HG03575 (cell line): Measurements from ENCODE around the gene OXA1L.
"Not testable (repeated sequence)": the region's sequence is repeated elsewhere in the genome, so short reads cannot be mapped to it uniquely, and the experiment has no call there.

Experiments
- ATAC-seq: cut with Tn5 transposase; IDR thresholded peaks from one replicate; pipeline ENCODE4 v1.9.1; 2021; ENCODE audit not compliant: unreplicated experiment, insufficient number of reproducible peaks, low FRiP score; ENCODE audit errors: extremely low read depth

Gene OXA1L

DNA sequence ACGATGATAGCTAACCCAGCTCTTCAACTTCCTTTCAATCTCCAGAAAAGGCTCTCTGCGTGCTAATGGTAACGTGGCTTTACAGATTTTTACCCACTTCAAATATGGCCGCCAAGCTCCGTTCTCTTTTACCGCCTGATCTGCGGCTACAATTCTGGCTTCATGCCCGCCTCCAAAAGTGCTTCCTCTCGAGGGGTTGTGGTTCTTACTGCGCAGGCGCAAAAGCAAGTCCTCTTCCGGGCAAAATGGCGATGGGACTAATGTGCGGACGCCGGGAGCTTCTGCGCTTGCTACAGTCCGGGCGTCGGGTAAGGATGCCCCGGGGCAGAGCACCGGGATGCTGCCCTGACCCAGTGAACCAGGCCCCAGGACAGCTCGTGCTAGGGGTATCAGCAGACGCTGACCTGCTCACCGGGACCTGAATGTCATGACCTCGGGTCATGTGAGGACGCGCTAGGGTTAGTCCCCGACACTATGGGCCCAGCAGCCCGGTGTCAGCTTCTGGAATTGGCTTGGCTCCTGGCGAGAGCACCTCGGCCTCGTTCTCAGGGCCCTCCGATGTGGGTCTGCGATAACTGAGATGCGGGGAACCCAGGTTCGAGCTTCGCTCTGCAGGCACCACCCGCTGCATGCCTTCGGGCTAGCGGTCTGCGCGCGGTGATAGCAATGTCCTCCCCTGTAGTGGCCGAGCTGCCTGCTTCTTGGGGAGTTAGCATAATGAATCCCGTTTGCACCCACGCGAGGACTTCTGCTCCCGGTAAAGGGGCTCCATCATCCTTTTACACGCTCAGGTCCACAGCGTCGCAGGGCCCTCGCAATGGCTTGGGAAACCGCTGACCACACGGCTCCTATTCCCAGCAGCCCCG is at the start of gene OXA1L:
TSS of gene OXA1L (plus strand) at position 232 of the 866 bp plus-strand sequence. CDS start at position 246, 14 bp downstream.
- ATAC-seq: no peak

DNA sequence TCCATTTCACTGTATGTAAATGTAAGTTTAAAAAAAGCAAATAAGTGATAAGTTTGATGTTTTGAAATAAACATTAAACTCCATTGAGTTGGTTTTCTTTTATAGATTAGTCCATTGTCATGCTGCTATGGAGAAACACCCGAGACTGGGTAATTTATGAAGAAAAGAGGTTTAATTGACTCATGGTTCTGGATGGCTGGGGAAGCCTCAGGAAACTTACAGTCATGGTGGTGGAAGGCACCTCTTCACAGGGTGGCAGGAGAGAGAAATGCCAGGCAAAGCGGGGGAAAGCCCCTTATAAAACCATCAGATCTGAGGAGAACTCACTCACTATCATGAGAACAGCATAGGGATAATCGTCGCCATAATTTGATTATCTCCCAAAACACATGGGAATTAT is 48.4 kb upstream of the OXA1L start:
- ATAC-seq: no peak

DNA sequence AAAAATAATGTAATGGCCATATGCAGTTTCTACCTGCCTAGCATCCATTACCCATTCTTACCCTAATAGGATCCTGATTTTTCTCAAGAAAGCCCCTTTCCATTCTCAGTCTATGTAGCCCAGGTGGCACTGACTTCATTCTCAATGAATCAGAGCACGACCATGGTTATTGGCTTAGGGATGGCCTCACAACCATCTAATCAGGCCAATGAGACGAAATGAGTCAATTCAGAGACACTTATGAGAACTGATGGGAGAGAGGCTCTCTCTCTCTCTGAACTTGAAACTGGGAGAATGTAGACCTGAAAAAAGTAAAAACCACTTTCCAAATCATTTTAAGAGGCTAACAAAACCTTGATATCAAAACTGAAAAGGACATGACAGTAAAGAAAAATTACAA is 45.3 kb upstream of the OXA1L start:
- no peak for ATAC-seq

DNA sequence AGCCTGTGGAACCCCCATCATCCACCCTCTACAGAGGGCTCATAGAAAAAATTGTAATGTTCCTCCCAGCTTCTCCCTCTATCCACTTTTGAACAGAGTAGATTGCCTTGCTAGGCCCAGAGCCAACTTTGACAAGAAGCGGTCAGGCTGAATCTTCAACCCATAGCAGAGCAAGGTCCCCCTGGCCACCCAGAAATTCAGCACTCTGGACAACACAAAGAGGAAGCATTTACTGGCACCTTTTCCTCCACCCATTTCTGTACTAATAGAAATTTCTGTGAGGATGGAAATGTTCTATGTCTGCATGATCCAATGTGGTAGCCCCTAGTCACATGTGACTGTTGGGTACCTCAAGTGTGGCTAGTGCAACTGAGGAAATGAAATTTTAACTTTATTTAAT is 42.7 kb upstream of the OXA1L start:
- no peak for ATAC-seq

DNA sequence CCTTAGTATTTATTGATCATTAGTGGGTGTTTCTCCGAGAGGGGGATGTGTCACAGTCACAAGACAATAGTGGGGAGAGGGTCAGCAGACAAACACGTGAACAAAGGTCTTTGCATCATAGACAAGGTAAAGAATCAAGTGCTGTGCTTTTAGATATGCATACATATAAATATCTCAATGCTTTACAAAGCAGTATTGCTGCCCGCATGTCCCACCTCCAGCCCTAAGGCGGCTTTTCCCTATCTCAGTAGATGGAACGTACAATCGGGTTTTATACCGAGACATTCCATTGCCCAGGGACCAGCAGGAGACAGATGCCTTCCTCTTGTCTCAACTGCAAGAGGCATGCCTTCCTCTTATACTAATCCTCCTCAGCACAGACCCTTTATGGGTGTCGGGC is 41.6 kb upstream of the OXA1L start:
- ATAC-seq: not testable (repeated sequence)

DNA sequence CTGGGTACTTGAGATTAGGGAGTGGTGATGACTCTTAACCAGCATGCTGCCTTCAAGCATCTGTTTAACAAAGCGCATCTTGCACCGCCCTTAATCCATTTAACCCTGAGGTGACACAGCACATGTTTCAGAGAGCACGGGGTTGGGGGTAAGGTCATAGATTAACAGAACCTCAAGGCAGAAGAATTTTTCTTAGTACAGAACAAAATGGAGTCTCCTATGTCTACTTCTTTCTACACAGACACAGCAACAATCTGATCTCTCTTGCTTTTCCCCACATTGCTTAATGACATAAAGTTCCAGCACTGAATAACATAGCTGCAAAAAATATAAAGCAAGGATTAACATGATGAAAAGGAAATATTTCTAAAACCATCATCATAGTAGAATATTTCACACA is 41.1 kb upstream of the OXA1L start:
- not testable (repeated sequence) for ATAC-seq

DNA sequence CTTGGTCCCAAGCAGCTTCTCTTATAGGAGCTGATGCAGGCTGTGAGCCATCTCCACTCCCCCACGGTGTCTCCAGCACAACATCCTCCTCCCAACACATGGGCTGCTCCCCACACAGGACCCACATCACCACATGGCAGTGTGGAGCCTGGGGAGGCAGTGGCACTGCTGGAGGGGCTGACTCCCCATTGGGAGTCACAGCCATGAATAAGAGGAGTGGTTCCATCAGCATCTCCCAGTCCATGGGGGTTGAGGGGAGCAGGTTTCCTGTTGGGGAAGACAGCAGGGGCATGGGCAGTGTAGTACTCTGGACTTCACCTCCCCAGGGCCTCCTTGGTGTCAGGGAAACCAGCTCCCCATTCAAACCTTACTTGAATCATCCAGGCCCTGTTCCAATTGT is 40.5 kb upstream of the OXA1L start:
- no peak for ATAC-seq

DNA sequence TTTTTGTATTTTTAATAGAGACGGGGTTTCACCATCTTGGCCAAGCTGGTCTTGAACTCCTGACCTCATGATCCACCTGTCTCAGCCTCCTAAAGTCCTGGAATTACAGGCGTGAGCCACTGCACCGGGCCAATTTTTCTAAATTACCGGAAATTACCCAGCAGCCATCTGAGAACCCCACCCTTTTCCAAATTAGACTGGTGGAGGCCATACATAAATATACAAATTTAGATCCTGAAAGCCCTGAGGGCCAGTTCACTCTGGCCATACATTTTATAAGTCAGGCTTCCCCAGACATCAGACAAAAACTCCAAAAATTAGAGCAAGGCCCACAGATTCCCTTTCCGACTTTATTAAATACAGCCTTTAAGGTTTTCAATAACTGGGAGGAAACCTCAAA is 34.4 kb upstream of the OXA1L start:
- ATAC-seq: not testable (repeated sequence)

DNA sequence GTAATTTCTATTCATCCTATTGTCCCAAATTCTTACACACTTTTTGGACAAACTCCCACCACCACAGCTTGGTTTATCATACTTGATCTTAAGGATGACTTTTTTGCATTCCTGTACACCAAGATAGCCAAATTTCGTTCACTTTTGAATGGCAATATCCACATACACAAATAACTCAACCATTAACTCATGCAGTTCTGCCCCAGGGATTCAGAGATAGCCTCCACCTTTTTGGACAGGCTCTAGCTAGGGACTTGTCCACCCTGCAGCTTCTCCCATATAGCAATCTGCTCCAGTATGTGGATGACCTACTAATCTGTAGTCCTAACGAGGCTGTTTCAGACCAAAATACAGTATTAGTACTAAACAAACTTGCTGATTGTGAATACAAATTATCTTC is 32.7 kb upstream of the OXA1L start:
- ATAC-seq: no peak

DNA sequence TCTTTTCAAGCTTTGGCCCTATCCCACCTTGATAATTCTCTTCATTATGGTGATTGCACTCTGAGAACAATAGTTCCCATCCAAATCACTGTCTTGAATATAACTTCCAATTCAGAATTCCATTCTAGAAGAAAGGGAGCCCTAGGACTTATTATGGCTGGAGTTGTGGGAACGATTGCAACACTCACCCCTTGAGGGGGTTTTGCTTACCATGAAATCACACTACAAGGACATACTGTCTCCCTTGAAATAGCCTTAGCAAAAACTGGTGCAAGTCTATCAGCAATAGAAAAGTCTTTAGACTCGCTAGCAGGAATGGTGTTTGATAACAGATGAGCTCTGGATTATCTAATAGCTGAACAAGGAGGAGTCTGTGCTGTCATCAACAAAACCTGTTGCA is 31.4 kb upstream of the OXA1L start:
- no peak for ATAC-seq

DNA sequence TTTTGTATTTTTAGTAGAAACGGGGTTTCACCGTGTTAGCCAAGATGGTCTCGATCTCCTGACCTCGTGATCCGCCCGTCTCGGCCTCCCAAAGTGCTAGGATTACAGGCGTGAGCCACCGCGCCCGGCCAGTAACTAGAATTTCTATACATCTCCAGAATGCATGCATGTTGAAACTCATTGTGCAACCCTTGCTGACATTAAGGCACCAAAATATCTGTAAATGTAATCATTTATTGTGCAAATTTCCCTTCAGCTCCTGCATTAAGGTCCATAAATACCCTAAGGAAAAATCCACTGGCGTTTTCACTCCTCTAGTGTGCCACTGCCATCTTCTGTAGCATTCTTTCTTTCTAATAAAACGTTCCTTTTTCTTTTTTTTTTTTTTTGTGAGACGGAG is 30.1 kb upstream of the OXA1L start:
- ATAC-seq: not testable (repeated sequence)

DNA sequence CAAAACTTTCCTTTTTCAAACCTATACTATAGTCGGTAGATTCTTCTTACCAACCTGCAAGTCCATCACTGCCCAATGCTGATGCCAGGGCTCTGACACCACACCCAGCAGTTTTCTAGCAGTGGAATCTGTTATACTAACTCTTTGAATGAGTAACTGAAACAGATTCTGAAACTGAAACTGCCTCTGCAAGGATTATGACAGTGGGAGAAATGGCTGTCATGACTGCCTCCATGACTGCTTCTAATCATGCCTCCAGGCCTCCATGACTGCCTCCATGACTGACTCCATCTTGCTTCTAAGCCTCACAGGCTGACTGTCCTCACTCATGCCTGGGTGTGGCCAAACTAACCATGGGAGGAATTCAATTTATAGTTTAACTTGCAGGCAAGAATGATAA is 29.4 kb upstream of the OXA1L start:
- no peak for ATAC-seq

DNA sequence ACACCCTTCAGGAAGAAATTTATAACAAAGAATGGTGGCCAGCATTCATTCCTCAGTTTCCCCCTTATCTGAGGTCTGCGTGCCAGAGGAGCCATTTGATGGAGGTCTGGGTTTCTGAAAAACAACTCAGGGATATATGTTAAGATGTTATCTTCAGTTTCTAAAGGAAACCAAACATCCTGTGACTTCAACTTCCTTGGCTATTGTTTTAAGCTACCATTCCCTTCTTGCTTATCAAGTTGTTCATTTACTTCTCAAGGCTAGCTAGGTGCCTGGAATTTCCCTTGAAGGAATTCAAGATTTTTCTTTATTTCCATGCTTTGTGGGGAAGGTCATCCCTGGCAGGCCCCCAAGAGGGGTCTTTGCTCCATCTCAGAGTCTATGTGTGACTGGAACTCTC is 27.1 kb upstream of the OXA1L start:
- no peak for ATAC-seq

DNA sequence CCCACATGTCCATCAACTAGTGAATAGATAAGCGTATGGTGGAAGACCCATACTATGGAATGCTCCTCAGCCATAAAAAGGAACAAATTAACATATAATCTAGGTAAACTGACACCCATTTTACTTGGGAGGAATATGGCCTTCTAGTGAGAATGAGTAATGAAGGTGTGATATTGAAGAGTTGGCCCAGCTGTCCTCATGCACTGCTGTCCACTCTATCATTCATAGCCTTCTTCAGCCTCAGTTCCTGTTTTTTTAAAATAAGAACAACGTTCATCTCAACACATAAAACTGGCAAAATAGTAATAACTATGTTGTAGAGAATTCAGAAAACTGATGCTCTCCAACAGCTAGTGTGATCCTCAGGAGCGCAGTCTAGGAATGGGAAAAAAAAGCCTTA is 26.5 kb upstream of the OXA1L start:
- no peak for ATAC-seq

DNA sequence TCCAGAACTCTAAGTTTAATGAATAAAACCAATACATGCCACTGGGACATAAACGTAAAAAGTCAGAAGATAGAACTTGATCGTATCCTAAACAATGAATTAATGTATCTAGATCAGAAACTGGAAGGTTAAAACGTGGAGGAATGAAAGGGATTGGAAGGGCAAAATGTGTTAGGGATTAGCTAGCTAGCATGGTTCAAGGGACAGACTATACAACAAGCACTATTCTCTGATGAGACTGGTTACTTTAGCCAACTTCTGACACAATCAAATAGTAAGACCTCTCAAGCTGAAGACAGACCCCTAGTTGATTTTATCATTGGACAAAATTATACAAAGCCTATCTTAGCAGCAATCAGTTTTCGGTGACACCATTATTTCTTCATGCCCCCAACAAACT is 18.7 kb upstream of the OXA1L start:
- no peak for ATAC-seq

DNA sequence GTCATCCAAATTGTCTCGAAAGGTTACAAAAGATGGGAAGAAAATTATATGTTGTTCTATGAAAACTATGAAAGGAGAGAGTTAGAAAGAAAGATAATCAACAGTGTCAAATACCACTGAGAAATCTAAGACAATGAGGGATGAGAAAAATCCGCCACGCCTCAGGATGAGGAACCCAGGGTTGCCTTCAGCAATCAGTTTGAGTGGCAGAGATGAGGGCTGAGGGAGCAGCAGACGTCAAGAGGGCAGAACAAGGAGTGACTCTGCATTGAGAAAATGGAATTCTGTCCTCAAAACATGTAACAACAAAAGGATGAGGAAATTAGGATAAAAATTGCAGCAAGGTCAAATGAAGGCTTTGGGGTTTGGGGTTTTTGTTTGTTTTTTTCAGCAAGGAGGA is 18.3 kb upstream of the OXA1L start:
- no peak for ATAC-seq

DNA sequence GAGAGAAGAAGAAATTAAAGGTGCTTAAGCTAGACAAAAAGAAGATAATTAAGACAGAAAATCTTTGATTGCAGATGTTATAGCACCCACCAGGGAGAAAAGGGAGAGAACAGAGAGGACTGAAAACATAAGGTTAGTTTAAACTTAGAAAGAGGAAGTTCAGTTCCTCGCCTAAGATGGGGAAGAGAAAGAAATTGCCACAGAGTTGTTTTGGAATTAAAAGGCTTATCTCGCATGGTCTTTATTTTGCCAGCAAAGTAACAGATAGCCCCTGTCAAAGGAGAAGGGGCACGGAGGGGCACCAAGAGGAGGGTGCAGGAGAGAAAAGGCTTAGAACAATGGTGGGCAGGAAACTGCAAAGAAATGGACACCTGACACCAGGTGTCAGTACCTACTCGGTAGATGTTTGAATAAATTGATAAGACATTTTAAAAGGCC is 17.8 kb upstream of the OXA1L start:
- no peak for ATAC-seq

DNA sequence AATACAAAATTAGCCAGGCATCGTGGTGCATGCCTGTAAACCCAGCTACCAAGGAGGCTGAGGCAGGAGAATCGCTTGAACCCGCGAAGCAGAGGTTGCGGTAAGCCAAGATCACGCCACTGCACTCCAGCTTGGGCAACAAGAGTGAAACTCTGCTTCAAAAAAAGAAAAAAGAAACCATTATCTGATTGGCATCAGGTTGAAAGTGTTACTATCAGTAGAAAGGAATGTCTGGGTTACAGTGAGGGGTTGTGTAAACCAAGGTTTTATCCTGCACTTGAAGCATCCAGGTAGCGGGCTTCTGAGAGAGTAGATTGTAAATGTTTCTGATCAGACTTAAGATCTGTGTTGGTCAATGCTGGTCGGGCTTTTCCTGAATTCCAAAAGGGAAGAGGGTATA is 14.1 kb upstream of the OXA1L start:
- no peak for ATAC-seq

DNA sequence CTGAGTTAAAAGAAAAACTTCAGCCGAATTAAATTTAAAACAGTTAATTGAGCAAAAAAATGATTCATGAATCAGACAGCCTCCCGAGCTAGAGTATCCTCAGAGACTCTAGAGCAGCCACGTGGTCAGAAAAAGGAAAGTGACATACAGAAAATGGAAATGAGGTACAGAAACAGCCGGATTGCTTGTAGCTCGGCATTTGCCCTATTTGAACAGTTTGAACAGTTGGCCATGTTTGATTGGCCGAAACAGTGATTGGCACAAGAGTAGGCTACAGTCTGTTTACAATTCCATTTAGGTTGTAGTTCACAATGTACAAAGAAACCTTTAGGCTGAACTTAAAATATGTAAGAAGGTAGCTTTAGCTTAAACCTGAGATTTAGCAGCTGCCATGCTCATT is 12.9 kb upstream of the OXA1L start:
- no peak for ATAC-seq

DNA sequence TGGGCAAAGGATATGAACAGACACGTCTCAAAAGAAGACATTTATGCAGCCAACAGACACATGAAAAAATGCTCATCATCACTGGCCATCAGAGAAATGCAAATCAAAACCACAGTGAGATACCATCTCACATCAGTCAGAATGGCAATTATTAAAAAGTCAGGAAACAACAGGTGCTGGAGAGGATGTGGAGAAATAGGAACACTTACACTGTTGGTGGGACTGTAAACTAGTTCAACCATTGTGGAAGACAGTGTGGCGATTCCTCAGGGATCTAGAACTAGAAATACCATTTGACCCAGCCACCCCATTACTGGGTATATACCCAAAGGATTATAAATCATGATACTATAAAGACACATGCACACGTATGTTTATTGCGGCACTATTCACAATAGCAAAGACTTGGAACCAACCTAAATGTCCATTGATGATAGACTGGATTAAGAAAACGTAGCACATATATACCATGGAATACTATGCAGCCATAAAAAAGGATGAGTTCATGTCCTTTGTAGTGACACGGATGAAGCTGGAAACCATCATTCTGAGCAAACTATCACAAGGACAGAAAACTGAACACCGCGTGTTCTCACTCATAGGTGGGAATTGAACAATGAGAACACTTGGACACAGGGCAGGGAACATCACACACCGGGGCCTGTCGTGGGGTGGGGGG is 8.4 kb upstream of the OXA1L start:
- ATAC-seq: not testable (repeated sequence)
